Ascending aorta (tissue), 2 donors: ENCODE data around the gene LRRIQ3. TPM values are rescaled to one million over a fixed set of nuclear protein-coding genes. Genes with fewer than 3 reads are reported as not detected.
"Not testable (repeated sequence)": the region's sequence is repeated elsewhere in the genome, so short reads cannot be mapped to it uniquely, and the experiment has no call there.

Source experiments
- DNase-seq, 2 donors: peaks; one replicate each; pipeline ENCODE4 v3.0.0-alpha.2; 2019; ENCODE audit warnings: low spot score in 2 of 2
- H3K27ac ChIP-seq, 2 donors: fragments of 200-600 bp; sonication (generic); one replicate each; pipeline ENCODE4 v1.5.1; 2016 to 2017; ENCODE audit warnings: mild to moderate bottlenecking in 1 of 2
- H3K27me3 ChIP-seq: fragments of 200-600 bp; sonication (generic); one replicate; pipeline ENCODE4 v1.5.1; 2017
- H3K36me3 ChIP-seq, 2 donors: fragments of 200-600 bp; sonication (generic); one replicate each; pipeline ENCODE4 v1.5.1; 2016
- H3K4me1 ChIP-seq, 2 donors: fragments of 200-600 bp; sonication (generic); one replicate each; pipeline ENCODE4 v1.5.1; 2016 to 2017; ENCODE audit warnings: mild to moderate bottlenecking in 1 of 2
- H3K4me3 ChIP-seq, 2 donors: fragments of 200-600 bp; sonication (generic); one replicate each; pipeline ENCODE4 v1.5.1; 2016 to 2017; ENCODE audit warnings: mild to moderate bottlenecking in 1 of 2
- H3K9me3 ChIP-seq, 2 donors: fragments of 200-600 bp; sonication (generic); one replicate each; pipeline ENCODE4 v1.5.1; 2016
- intact Hi-C: fragments of 100-400 bp; cut with DNase I; formaldehyde crosslinking; loops from one replicate; pipeline ENCODE4 v1.15.1; 2023
- total RNA-seq: library from RNA; depleted of rRNA; stranded (reverse); fragments of >200 nt; gene quantifications from one replicate; pipeline ENCODE4 v1.1.0, GENCODE V29; 2016
- TF ChIP-seq, protein P1 (sequence below), 3 experiments: fragments of 200-600 bp in 2 of 3; fragments of 450-650 bp in 1 of 3; sonication (generic) in 2 of 3; IDR thresholded peaks; one replicate each; pipeline ENCODE4 v1.5.1; 2016 to 2019; ENCODE audit warnings: antibody characterized with exemption in 3 of 3, mild to moderate bottlenecking in 1 of 3, moderate library complexity in 1 of 3

Gene LRRIQ3
- total RNA-seq, 1 donor from 2014 or later, result not detected

DNA sequence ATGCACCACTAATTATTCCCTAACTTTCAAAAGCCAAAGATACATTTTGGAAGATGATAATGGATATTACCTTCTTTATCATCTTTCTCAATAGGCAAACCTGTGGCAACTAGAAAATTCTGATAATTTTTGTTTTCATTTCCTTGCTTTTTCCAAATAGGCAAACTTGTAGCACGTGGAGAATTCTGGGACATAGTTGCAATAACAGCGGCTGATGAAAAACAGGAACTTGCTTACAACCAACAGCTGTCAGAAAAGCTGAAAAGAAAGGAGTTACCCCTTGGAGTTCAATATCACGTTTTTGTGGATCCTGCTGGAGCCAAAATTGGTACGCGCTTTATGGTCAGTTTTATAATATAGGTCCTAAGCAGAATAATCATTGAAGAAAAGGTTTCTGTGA is 1.5 kb upstream of the LRRIQ3 start:
- H3K36me3 ChIP-seq, result peaks cover 6 to 12% of the 10 kb centered on the region in 2 donors
- no peak overlapping the region for H3K27ac ChIP-seq
- intact Hi-C loops, result loop anchor here (5.0 kb wide), 2 partner anchors 273 to 533 kb away; partner anchors contain the start of genes CRYZ and TYW3
- peak overlapping the region in 1 of 2 donors; percentile 81 for H3K4me3 ChIP-seq
- TF ChIP-seq, protein P1, sequence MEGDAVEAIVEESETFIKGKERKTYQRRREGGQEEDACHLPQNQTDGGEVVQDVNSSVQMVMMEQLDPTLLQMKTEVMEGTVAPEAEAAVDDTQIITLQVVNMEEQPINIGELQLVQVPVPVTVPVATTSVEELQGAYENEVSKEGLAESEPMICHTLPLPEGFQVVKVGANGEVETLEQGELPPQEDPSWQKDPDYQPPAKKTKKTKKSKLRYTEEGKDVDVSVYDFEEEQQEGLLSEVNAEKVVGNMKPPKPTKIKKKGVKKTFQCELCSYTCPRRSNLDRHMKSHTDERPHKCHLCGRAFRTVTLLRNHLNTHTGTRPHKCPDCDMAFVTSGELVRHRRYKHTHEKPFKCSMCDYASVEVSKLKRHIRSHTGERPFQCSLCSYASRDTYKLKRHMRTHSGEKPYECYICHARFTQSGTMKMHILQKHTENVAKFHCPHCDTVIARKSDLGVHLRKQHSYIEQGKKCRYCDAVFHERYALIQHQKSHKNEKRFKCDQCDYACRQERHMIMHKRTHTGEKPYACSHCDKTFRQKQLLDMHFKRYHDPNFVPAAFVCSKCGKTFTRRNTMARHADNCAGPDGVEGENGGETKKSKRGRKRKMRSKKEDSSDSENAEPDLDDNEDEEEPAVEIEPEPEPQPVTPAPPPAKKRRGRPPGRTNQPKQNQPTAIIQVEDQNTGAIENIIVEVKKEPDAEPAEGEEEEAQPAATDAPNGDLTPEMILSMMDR (IDR thresholded peaks at IDR 0.05), result no peak
- no peaks in the 10 kb centered on the region for H3K9me3 ChIP-seq
- peaks cover 0 to 5% of the 10 kb centered on the region in 2 donors for H3K4me1 ChIP-seq
- DNase-seq, result no peak
- H3K27me3 ChIP-seq, result no peaks in the 10 kb centered on the region

DNA sequence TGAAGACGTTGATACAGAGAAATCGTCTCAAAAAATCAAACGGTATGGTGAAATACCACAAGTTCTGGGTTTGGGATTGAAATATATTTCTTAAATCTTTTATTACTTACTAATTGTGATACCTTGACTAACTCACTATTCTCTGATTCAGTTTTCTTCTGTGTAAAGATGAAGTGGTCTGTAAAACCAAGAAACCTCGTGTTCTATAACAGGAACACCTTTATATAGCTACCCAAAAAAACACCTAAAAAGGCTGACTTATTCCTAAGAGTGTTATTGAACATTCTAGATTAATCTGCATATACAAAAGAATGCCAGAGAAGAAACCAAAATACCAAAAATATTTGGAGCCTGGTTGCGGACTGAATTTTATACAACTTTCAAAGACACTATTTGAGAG is 721 bp downstream of the LRRIQ3 start:
- H3K27ac ChIP-seq, result peak overlapping the region; percentile 73 to 81
- no peaks in the 10 kb centered on the region for H3K27me3 ChIP-seq
- intact Hi-C loops, result loop anchor here (5.0 kb wide), 2 partner anchors 275 to 535 kb away; partner anchors contain the start of genes CRYZ and TYW3
- peak overlapping the region; percentile 81 to 83 for H3K4me3 ChIP-seq
- H3K36me3 ChIP-seq, result peaks cover 0 to 1% of the 10 kb centered on the region in 2 donors
- H3K4me1 ChIP-seq, result peaks cover 0 to 5% of the 10 kb centered on the region in 2 donors
- no peaks in the 10 kb centered on the region for H3K9me3 ChIP-seq
- TF ChIP-seq, protein P1 (IDR thresholded peaks at IDR 0.05), result no peak
- no peak for DNase-seq

DNA sequence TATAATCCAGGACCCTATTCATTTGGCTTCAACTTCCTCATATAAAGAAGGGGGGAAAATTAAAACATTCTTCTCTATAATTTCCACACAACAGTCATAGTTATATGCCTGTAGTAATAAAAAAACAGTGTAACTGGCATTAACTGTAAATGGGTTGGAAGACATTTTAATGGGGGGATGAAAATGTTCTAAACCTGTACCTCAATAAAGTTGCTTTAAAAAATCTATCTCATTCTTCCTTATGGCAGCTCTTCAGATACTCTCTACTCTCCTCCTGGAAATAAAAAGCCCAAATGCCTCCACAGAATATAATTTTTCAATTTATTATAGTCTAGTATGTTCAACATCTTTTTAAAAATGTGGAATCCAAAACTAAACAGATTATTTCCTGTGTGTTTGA is 2.6 kb downstream of the LRRIQ3 start:
- Histone ChIP-seq H3K27ac (peak overlapping the region in 1 of 2 donors; percentile 17), H3K27me3 (no peaks in the 10 kb centered on the region), H3K4me3 (no peak overlapping the region), H3K4me1 (peaks cover 0 to 5% of the 10 kb centered on the region in 2 donors), H3K9me3 (no peaks in the 10 kb centered on the region), H3K36me3 (no peaks in the 10 kb centered on the region)
- intact Hi-C loops, result loop anchor here (5.0 kb wide), 2 partner anchors 277 to 537 kb away; partner anchors contain the start of genes CRYZ and TYW3
- TF ChIP-seq, protein P1 (IDR thresholded peaks at IDR 0.05), result no peak
- DNase-seq, result no peak

DNA sequence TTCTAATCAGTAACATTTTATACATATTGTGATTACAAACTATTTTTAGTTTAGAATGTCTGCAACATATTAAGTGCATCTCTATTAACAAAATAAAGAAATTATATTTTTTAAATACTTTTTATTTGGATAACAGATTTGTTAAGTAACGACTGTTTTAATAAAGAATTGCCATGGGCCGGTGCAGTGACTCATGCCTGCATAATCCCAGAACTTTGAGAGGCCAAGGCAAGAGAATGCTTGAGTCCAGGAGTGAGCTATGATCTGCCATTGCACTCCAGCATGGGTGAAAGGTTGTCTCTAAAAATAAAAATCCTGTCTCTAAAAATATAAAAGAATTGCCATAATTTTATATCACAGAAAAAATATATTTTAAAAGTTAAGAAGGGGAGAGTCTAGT is 4.1 kb downstream of the LRRIQ3 start:
- peak in 1 of 2 donors; percentile 62 for DNase-seq
- Histone ChIP-seq H3K27me3 (no peaks in the 10 kb centered on the region), H3K4me3 (no peak overlapping the region), H3K9me3 (no peaks in the 10 kb centered on the region), H3K4me1 (peaks cover 0 to 2% of the 10 kb centered on the region in 2 donors), H3K36me3 (no peaks in the 10 kb centered on the region), H3K27ac (peak overlapping the region; percentile 31 to 39)
- TF ChIP-seq, protein P1 (IDR thresholded peaks at IDR 0.05), result no peak
- intact Hi-C loops, result no loop called here

DNA sequence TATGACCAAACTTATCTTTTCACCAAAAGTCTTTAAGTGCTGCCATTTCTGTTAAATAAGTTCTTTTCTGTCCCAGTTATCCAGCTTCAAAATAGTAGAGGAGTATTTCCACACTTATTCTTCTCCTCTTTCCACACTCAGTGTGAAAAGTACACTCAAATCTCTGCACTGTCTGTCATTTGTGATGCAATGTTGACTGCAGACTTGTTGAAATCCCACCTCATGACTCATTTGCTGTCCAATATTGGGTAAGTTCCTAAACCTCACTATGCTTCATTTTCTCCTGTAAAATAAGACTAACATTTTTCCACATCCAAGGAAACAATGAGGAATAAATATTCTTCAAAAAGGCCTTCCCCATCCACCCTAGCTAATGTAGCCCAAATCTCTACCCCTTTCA is 17.5 kb downstream of the LRRIQ3 start:
- Histone ChIP-seq H3K9me3 (no peaks in the 10 kb centered on the region), H3K36me3 (no peaks in the 10 kb centered on the region), H3K27ac (no peak overlapping the region), H3K27me3 (no peaks in the 10 kb centered on the region), H3K4me3 (no peak overlapping the region), H3K4me1 (no peaks in the 10 kb centered on the region)
- intact Hi-C loops, result no loop called here
- DNase-seq, result no peak
- TF ChIP-seq, protein P1 (IDR thresholded peaks at IDR 0.05), result no peak

DNA sequence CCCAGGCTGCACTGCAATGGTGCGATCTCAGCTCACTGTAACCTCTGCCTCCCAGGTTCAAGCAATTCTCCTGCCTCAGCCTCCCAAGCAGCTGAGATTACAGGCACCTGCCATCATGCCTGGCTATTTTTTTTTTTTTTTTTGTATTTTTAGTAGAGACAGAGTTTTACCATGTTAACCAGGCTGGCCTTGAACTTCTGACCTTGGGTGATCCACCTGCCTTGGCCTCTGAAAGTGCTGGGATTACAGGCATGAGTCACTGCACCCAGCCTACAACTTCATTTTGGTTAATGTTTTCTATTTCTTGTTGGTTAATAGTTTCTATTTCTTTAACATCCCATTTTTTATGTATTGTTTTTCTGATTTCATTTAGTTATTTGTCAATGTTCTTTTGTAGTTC is 23.6 kb downstream of the LRRIQ3 start:
- H3K9me3 ChIP-seq, H3K27ac ChIP-seq, H3K27me3 ChIP-seq, H3K36me3 ChIP-seq, DNase-seq, H3K4me3 ChIP-seq, intact Hi-C loops, H3K4me1 ChIP-seq: not testable (repeated sequence)
